SW 1271 (cell line): Measurements from ENCODE around the gene SPIN4.
"Not testable (repeated sequence)": the region's sequence is repeated elsewhere in the genome, so short reads cannot be mapped to it uniquely, and the experiment has no call there.

ENCODE experiments used
- DNase-seq, 2 experiments: peaks; one replicate each; lab custom pipeline; 2025; lab: John Stamatoyannopoulos, UW

The SPIN4 gene

GRCh38 chrX:63350941-63351616, at the start of gene SPIN4:
Gene SPIN4 (minus strand): TSS chrX:63351332. CDS start chrX:63350819, 513 bp downstream.
- DNase-seq = peak; percentile 69 to 88

GRCh38 chrX:63400340-63400739, 49.2 kb upstream of the SPIN4 start:
- DNase-seq = no peak

GRCh38 chrX:63394872-63395271, 43.7 kb upstream of the SPIN4 start:
- no peak for DNase-seq

- not testable (repeated sequence) for DNase-seq
These were observed 42.0 kb upstream of the SPIN4 start for GRCh38 chrX:63393094-63393493.

GRCh38 chrX:63387411-63387810, 36.3 kb upstream of the SPIN4 start:
- DNase-seq = no peak

- DNase-seq = not testable (repeated sequence)
These were observed 33.1 kb upstream of the SPIN4 start for GRCh38 chrX:63384263-63384662.

- DNase-seq = not testable (repeated sequence)
These were observed 21.9 kb upstream of the SPIN4 start for GRCh38 chrX:63373012-63373411.

GRCh38 chrX:63367699-63368098, 16.6 kb upstream of the SPIN4 start:
- DNase-seq = not testable (repeated sequence)

GRCh38 chrX:63363788-63364187, 12.7 kb upstream of the SPIN4 start:
- DNase-seq = no peak

GRCh38 chrX:63361494-63361893, 10.4 kb upstream of the SPIN4 start:
- no peak for DNase-seq

- no peak for DNase-seq
These were observed 3.4 kb upstream of the SPIN4 start for GRCh38 chrX:63354484-63354883.

GRCh38 chrX:63350465-63350877, 661 bp downstream of the SPIN4 start:
- peak in 1 of 2 experiments; percentile 53 for DNase-seq

- DNase-seq = no peak
These were observed 1.8 kb downstream of the SPIN4 start for GRCh38 chrX:63349307-63349706.

GRCh38 chrX:63330681-63331080, 20.5 kb downstream of the SPIN4 start:
- no peak for DNase-seq

GRCh38 chrX:63327788-63328187, 23.3 kb downstream of the SPIN4 start:
- no peak for DNase-seq

- DNase-seq = no peak
These were observed 51.5 kb downstream of the SPIN4 start for GRCh38 chrX:63299596-63299995.
